ENCODE data around the gene RFX2. TPM values are rescaled to one million over a fixed set of nuclear protein-coding genes. Genes with fewer than 3 reads are reported as not detected.

RFX2 gene
- total and polyA plus RNA-seq, 9 of the 15 experiments (the other 6 are each of a cell fraction or from before 2014, with no cell fraction given), result 3.6 to 18.7 (median 8.7) TPM

- TF ChIP-seq FIP1L1 (IDR thresholded peaks at IDR 0.05; ENCODE audit: low read depth, low read length, poor library complexity, severe bottlenecking), result peak; percentile 89
- TF ChIP-seq ZFP91 (CRISPR knock-in tag; IDR thresholded peaks at IDR 0.05), result no peak
- 0 out of 2 replicates have a peak, but pooled peaks have one; percentile 36 for TF ChIP-seq ZFP1 (CRISPR knock-in tag; IDR thresholded peaks at IDR 0.05)
- peak; percentile 49 for TF ChIP-seq PCBP1 (IDR thresholded peaks at IDR 0.05; ENCODE audit: low read depth, low read length, poor library complexity, severe bottlenecking)
- TF ChIP-seq KLF13 (tag; IDR thresholded peaks at IDR 0.05; ENCODE audit: borderline replicate concordance, low read depth), result peak; percentile 28; the same call in 1 of the 2 replicates
- no peak for TF ChIP-seq ZNF318 (IDR thresholded peaks at IDR 0.05; ENCODE audit: borderline replicate concordance in 1 of 2, low read depth in 1 of 2)
- TF ChIP-seq ZNF395 (CRISPR knock-in tag; IDR thresholded peaks at IDR 0.05), result no peak; the same call in 1 of the 2 replicates
- TF ChIP-seq ZNF644 (tag; IDR thresholded peaks at IDR 0.05; ENCODE audit: low read depth), result no peak
- peak; percentile 93; the same call in 1 of the 2 replicates for TF ChIP-seq ZNF224 (CRISPR knock-in tag; IDR thresholded peaks at IDR 0.05)
- no peak for TF ChIP-seq SMARCB1 (IDR thresholded peaks at IDR 0.05; ENCODE audit: insufficient read length, low read depth)
- peak; percentile 79 for TF ChIP-seq RBBP5 (IDR thresholded peaks at IDR 0.05; ENCODE audit: borderline replicate concordance, insufficient read depth, low read length, poor library complexity, severe bottlenecking)
- no peak for TF ChIP-seq ZFPM2 (CRISPR knock-in tag; IDR thresholded peaks at IDR 0.05)
- peak; percentile 71 for TF ChIP-seq ZNF12 (CRISPR knock-in tag; IDR thresholded peaks at IDR 0.05)
- peak; percentile 43; the same call in 1 of the 2 replicates for TF ChIP-seq MBD2 (IDR thresholded peaks at IDR 0.05; ENCODE audit: borderline replicate concordance, low read depth)
These were observed 132.3 kb downstream of the RFX2 start, which contains the start of gene RANBP3 (continued) for GRCh38 chr19:5977785-5978605.
